ENCODE data around the gene YJEFN3.

DNA sequence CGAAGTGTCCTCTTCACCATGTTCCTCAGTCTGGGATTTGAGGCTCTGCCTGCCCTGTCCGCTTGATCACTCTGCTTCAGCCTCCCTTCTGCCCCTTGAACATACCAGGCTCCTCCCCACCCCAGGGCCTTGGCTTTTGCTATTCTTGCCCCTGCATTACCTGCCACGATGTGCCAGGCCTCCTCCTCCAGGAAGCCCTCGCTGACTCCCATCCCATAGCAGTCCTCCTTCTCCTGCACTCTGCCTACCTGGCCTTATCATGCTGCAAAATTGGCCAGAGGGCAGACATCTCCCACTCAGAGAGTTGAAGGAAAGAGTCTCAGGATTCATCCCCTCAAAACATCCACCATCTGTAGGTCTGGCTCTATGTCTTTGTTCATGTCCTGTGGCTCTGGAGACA is 2.2 kb downstream of the YJEFN3 start:
- TF ChIP-seq CTCF (IDR thresholded peaks at IDR 0.05) (no peak), POLR2A (IDR thresholded peaks at IDR 0.05) (no peak), EP300 (IDR thresholded peaks at IDR 0.05) (no peak)
